Activated effector memory CD4-positive, alpha-beta T cell treated with anti-CD3 and anti-CD28 coated beads, Interleukin-2, amount 50 U/mL, for 16 hours (primary cell): ENCODE data around the gene TRIM44.
"Not testable (repeated sequence)": the region's sequence is repeated elsewhere in the genome, so short reads cannot be mapped to it uniquely, and the experiment has no call there.

Source experiments
- DNase-seq: peaks from one replicate; pipeline ENCODE4 v3.0.0-alpha.2; 2020

The TRIM44 gene

GRCh38 chr11:35721651-35722282 is 59.2 kb downstream of the TRIM44 start:
- DNase-seq = no peak

GRCh38 chr11:35722641-35723040 is 60.1 kb downstream of the TRIM44 start:
- no peak for DNase-seq

- DNase-seq = no peak
Measured at GRCh38 chr11:35723493-35723892, 60.9 kb downstream of the TRIM44 start.

GRCh38 chr11:35723913-35724312 is 61.3 kb downstream of the TRIM44 start:
- DNase-seq = no peak

GRCh38 chr11:35725885-35726284 is 63.3 kb downstream of the TRIM44 start:
- DNase-seq = no peak

- DNase-seq = no peak
Measured at GRCh38 chr11:35727140-35727539, 64.6 kb downstream of the TRIM44 start.

GRCh38 chr11:35730254-35730653 is 67.7 kb downstream of the TRIM44 start:
- no peak for DNase-seq

GRCh38 chr11:35734669-35735410 is 72.3 kb downstream of the TRIM44 start:
- no peak for DNase-seq

- no peak for DNase-seq
Measured at GRCh38 chr11:35735411-35735810, 72.8 kb downstream of the TRIM44 start.

GRCh38 chr11:35735903-35736302 is 73.3 kb downstream of the TRIM44 start:
- no peak for DNase-seq

- DNase-seq = no peak
Measured at GRCh38 chr11:35736952-35737351, 74.4 kb downstream of the TRIM44 start.

GRCh38 chr11:35740061-35740799 is 77.7 kb downstream of the TRIM44 start:
- no peak for DNase-seq

- DNase-seq = no peak
Measured at GRCh38 chr11:35742707-35743454, 80.3 kb downstream of the TRIM44 start.

GRCh38 chr11:35746356-35747153 is 84.0 kb downstream of the TRIM44 start:
- no peak for DNase-seq

- no peak for DNase-seq
Measured at GRCh38 chr11:35747668-35748067, 85.1 kb downstream of the TRIM44 start.

- no peak for DNase-seq
Measured at GRCh38 chr11:35748644-35749043, 86.1 kb downstream of the TRIM44 start.

GRCh38 chr11:35750315-35750714 is 87.7 kb downstream of the TRIM44 start:
- no peak for DNase-seq

GRCh38 chr11:35750981-35751663 is 88.5 kb downstream of the TRIM44 start:
- no peak for DNase-seq

- no peak for DNase-seq
Measured at GRCh38 chr11:35751664-35752061, 89.1 kb downstream of the TRIM44 start.

- no peak for DNase-seq
Measured at GRCh38 chr11:35752115-35752514, 89.5 kb downstream of the TRIM44 start.

- not testable (repeated sequence) for DNase-seq
Measured at GRCh38 chr11:35753573-35753972, 91.0 kb downstream of the TRIM44 start.

GRCh38 chr11:35759951-35760350 is 97.4 kb downstream of the TRIM44 start:
- DNase-seq = not testable (repeated sequence)
